Measurements from ENCODE around the gene WRAP73. TPM values are rescaled to one million over a fixed set of nuclear protein-coding genes. Genes with fewer than 3 reads are reported as not detected.

Gene WRAP73
- total RNA-seq, 3 donors from 2014 or later: 19.3 to 23.6 (median 20.2) TPM

DNA sequence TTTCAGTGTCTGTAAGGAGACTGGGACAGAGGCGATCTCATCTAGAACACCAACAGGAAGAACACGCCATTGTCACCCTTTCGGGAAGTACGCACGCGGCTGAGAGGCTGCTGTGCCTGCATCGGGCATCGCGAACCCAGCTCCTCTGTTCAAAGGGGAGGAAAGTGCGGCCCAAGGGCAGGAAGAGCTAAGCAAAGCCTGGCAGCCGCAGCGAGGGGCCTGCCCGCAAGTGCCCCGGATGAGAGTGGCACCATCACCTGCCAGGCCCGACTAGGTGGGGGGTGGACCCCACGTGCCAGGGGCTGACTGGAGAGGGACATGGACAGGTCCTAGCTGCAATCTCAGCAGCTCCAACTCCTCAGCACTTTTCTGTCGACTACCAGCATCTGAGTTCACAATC lies 17.6 kb downstream of the WRAP73 start:
- Histone ChIP-seq H3K4me1 (no peaks in the 10 kb centered on the region), H3K4me3 (no peak overlapping the region), H3K27me3 (no peaks in the 10 kb centered on the region), H3K27ac (no peak overlapping the region), H3K36me3 (peaks cover 7% of the 10 kb centered on the region), H3K9me3 (no peaks in the 10 kb centered on the region)
- no peak for DNase-seq (ENCODE audit: low spot score in 2 of 2)
- TF ChIP-seq POLR2AphosphoS5 (IDR thresholded peaks at IDR 0.05): no peak
- TF ChIP-seq CTCF (IDR thresholded peaks at IDR 0.05): no peak
- TF ChIP-seq POLR2A (IDR thresholded peaks at IDR 0.05): no peak
- intact Hi-C loops (cut with DNase I; ENCODE audit: low total_unique reads): no loop called here

DNA sequence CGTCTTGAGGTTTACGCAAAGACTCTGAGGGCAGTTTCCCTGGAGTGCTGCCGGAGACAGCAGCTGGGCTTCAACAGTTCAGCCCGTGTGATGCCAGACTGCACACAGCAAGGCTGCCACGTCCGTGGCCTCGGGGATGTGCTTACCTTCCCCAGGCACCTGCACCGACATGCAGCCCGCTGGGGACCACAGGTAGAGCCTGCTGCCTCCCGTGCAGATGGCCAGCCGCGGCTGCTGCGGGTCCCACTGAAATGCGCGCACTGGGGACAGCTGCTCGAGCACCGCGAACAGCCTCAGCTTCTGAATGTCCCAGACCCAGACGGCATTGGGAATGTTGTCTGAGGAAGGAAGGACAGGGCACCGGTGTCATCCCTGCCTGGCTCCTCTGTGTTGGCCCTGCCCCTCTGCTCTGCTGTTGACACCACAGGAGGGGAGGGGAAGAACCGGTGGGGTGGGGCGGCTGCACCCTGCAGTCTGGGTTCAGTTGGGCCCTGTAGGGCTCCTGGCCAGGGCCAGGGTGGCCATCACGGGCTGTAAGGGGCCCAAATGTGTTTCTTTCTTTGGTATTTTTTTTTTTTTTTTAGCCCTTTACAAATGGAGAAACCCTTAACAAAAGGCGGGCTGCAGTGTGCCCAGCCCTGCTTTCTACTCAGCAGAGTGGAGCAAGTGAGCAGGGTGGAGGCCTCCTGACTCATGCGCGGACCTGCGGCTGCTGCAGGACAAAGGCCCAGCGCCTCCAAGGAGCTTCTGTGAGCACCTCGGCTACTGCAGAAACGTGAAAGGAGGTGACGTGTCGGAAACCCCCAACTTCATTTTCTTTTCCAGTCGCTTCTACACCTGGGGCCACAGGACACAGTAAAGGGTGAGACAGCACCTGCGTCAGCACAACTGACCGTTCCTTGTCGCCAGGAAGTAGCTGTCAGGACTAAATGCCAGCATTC lies 18.3 kb downstream of the WRAP73 start:
- DNase-seq (ENCODE audit: low spot score in 2 of 2): no peak
- TF ChIP-seq CTCF (IDR thresholded peaks at IDR 0.05): no peak
- TF ChIP-seq POLR2AphosphoS5 (IDR thresholded peaks at IDR 0.05): no peak
- no peak for TF ChIP-seq POLR2A (IDR thresholded peaks at IDR 0.05)
- Histone ChIP-seq H3K36me3 (peaks cover 7% of the 10 kb centered on the region), H3K4me3 (no peak overlapping the region), H3K27ac (no peak overlapping the region), H3K9me3 (no peaks in the 10 kb centered on the region), H3K27me3 (no peaks in the 10 kb centered on the region), H3K4me1 (no peaks in the 10 kb centered on the region)
- intact Hi-C loops (cut with DNase I; ENCODE audit: low total_unique reads): no loop called here

- TF ChIP-seq CTCF (IDR thresholded peaks at IDR 0.05): no peak
- H3K27me3 ChIP-seq: no peaks in the 10 kb centered on the region
- intact Hi-C loops (cut with DNase I; ENCODE audit: low total_unique reads): no loop called here
- no peak overlapping the region for H3K27ac ChIP-seq
- H3K36me3 ChIP-seq: peaks cover 7% of the 10 kb centered on the region
- no peak for DNase-seq (ENCODE audit: low spot score in 2 of 2)
- no peaks in the 10 kb centered on the region for H3K4me1 ChIP-seq
- H3K4me3 ChIP-seq: no peak overlapping the region
- H3K9me3 ChIP-seq: no peaks in the 10 kb centered on the region
Measured at GRCh38 chr1:3630914-3631313, 19.0 kb downstream of the WRAP73 start.

DNA sequence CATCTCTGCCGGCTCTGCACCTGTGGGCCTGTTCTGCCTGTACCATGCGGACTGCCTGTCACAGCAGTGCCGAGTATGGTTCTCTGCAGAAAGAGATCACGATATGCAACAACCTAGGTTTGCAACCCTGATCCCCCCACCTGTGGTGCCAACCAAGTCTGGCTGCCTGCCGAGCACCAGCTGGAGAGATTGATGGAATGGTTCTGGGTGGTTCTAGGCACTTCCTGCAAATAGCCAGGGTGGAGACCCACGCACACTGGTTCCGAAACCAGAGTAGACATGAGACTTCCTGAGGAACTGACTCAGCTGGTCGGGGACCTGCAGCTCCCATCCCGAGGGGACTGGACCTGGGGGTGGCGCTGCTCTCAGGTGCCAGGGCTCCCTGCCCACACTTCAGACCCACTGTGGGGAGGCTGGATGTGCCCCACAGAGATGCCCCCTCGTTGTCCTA lies 19.7 kb downstream of the WRAP73 start:
- TF ChIP-seq POLR2AphosphoS5 (IDR thresholded peaks at IDR 0.05) (no peak), CTCF (IDR thresholded peaks at IDR 0.05) (no peak), POLR2A (IDR thresholded peaks at IDR 0.05) (no peak)
- Histone ChIP-seq H3K27me3 (no peaks in the 10 kb centered on the region), H3K4me1 (no peaks in the 10 kb centered on the region), H3K27ac (no peak overlapping the region), H3K36me3 (peaks cover 7% of the 10 kb centered on the region), H3K9me3 (no peaks in the 10 kb centered on the region), H3K4me3 (no peak overlapping the region)
- intact Hi-C loops (cut with DNase I; ENCODE audit: low total_unique reads): no loop called here
- DNase-seq (ENCODE audit: low spot score in 2 of 2): no peak

- Histone ChIP-seq H3K9me3 (no peaks in the 10 kb centered on the region), H3K4me3 (no peak overlapping the region), H3K27me3 (no peaks in the 10 kb centered on the region), H3K36me3 (peaks cover 7% of the 10 kb centered on the region), H3K4me1 (no peaks in the 10 kb centered on the region), H3K27ac (no peak overlapping the region)
- no peak for TF ChIP-seq POLR2AphosphoS5 (IDR thresholded peaks at IDR 0.05)
- TF ChIP-seq POLR2A (IDR thresholded peaks at IDR 0.05): no peak
- TF ChIP-seq CTCF (IDR thresholded peaks at IDR 0.05): no peak
- DNase-seq (ENCODE audit: low spot score in 2 of 2): no peak
- intact Hi-C loops (cut with DNase I; ENCODE audit: low total_unique reads): no loop called here
Measured at GRCh38 chr1:3629561-3630160, 20.2 kb downstream of the WRAP73 start.
